HG03442 (cell line): ENCODE data around the gene CCDC183.
A peak's percentile ranks its signal among the peaks of the same experiment; 100 is the strongest.
"Not testable (repeated sequence)": the region's sequence is repeated elsewhere in the genome, so short reads cannot be mapped to it uniquely, and the experiment has no call there.

Experiments
- ATAC-seq: cut with Tn5 transposase; IDR thresholded peaks from one replicate; pipeline ENCODE4 v1.9.1; 2021; ENCODE audit warnings: mild to moderate bottlenecking, moderate library complexity; ENCODE audit not compliant: unreplicated experiment

Gene CCDC183

GRCh38 chr9:136837146-136837855 is 41.2 kb downstream of the CCDC183 start:
- no peak for ATAC-seq

- ATAC-seq = not testable (repeated sequence)
These were observed 41.7 kb downstream of the CCDC183 start for GRCh38 chr9:136837856-136838277.

GRCh38 chr9:136838314-136839228 is 42.4 kb downstream of the CCDC183 start:
- no peak for ATAC-seq

- ATAC-seq = no peak
These were observed 43.3 kb downstream of the CCDC183 start for GRCh38 chr9:136839229-136840139.

GRCh38 chr9:136840140-136840876 is 44.2 kb downstream of the CCDC183 start:
- ATAC-seq = no peak

- no peak for ATAC-seq
These were observed 44.9 kb downstream of the CCDC183 start for GRCh38 chr9:136840877-136841645.

- not testable (repeated sequence) for ATAC-seq
These were observed 45.7 kb downstream of the CCDC183 start for GRCh38 chr9:136841646-136842379.

GRCh38 chr9:136842380-136842948 is 46.3 kb downstream of the CCDC183 start, which contains the start of gene AJM1:
Gene AJM1 (plus strand): TSS chr9:136842478. CDS start chr9:136844415, 1,937 bp downstream.
- ATAC-seq = peak; percentile 52

- not testable (repeated sequence) for ATAC-seq
These were observed 47.1 kb downstream of the CCDC183 start for GRCh38 chr9:136843159-136843800.

GRCh38 chr9:136843801-136844740 is 47.9 kb downstream of the CCDC183 start:
- not testable (repeated sequence) for ATAC-seq

- no peak for ATAC-seq
These were observed 48.8 kb downstream of the CCDC183 start for GRCh38 chr9:136844761-136845464.

GRCh38 chr9:136845465-136846260 is 49.5 kb downstream of the CCDC183 start:
- no peak for ATAC-seq

- ATAC-seq = no peak
These were observed 50.4 kb downstream of the CCDC183 start for GRCh38 chr9:136846376-136847087.

- ATAC-seq = no peak
These were observed 51.1 kb downstream of the CCDC183 start for GRCh38 chr9:136847088-136847825.
